ENCODE results near the gene CRLF1. TPM values are rescaled to one million over a fixed set of nuclear protein-coding genes. Genes with fewer than 3 reads are reported as not detected.

Gene CRLF1
- total RNA-seq, 1 experiment from 2014 or later: 16.2 TPM

DNA sequence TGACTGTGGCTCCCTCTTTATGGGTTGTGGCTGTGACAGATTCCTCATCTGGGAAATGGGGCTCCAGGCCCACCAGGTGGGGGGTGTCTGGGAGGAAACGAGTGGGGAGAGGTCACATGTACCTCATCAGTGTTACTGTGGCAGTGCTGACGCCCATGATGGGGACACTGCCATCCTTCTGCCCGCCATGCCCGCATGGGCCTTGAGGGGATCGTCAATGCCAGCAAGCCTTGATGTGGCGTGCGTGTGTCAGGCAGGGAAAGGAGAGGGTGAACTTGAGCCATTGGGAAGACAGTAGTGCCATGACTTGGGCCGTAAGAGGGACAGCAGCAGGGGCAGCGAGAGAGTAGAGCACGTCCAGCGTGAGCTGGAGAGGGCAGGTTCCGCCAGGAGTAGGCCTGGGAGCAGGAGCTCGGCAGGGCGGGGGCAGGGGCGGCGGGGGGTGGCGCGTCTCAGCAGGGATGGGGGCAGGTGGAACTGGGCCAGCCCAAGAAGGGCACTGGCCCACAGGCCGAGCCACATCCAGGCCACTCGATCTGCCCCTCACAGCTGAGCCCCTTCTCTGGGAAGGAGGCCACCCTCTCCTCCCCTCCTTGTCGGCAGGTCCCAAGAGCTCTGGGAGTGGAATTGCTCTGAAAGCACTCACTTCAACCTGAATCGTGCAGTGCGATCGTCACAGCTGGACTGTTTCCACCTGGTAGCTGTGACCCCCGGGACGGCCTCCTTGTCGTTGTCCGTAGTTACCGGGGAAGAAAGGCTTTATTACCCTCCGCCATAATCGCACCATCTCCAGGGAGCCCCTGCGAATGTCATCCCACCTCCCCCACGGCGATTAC is 40.2 kb upstream of the CRLF1 start:
- no peak overlapping the region for H4K91ac ChIP-seq (ENCODE audit: insufficient read length, low read depth, low read length)
- no peak overlapping the region for H3K4me3 Mint-ChIP-seq
- H2AFZ ChIP-seq (ENCODE audit: low read length): no peak overlapping the region
- peaks cover 36 to 51% of the 10 kb centered on the region in 2 experiments for H3K4me1 Mint-ChIP-seq
- H3T11ph ChIP-seq (ENCODE audit: low read length): no peak overlapping the region
- no peak overlapping the region for H3K27ac ChIP-seq (ENCODE audit: insufficient read length, low read depth, low read length)
- no peak for DNase-seq
- no peaks in the 10 kb centered on the region for H3K79me2 ChIP-seq (ENCODE audit: insufficient read depth, low read length)
- no peaks in the 10 kb centered on the region for H4K20me1 ChIP-seq (ENCODE audit: control insufficient read depth, insufficient read depth, insufficient read length)
- no peaks in the 10 kb centered on the region; the same call in 1 of the 2 replicates for H3K27me3 Mint-ChIP-seq (ENCODE audit: low read depth)
- no peak overlapping the region for H4K5ac ChIP-seq (ENCODE audit: insufficient read length, low read depth, low read length)
- no peak overlapping the region for H2BK12ac ChIP-seq (ENCODE audit: insufficient read length, low read depth, low read length)
- no peak overlapping the region for H4K8ac ChIP-seq (replicated peaks; ENCODE audit: insufficient read length, low read depth, low read length)
- H2AK5ac ChIP-seq (ENCODE audit: insufficient read length, low read length): no peak overlapping the region
- H3K27ac Mint-ChIP-seq: peak overlapping the region in 2 of 3 experiments; percentile 41 to 73; a peak in 2 of 7 replicates
- H3K4me1 ChIP-seq (ENCODE audit: insufficient read depth, low read length): no peaks in the 10 kb centered on the region
- H3K23me2 ChIP-seq (ENCODE audit: insufficient read length, low read depth, low read length, poor library complexity, severe bottlenecking): no peaks in the 10 kb centered on the region
- peaks cover 0 to 2% (median 2%) of the 10 kb centered on the region in 3 experiments; a peak in 1 of 7 replicates for H3K36me3 Mint-ChIP-seq (ENCODE audit: insufficient read depth in 1 of 3, low read depth in 3 of 3)
- H3K4ac ChIP-seq (ENCODE audit: low read depth, low read length): no peak overlapping the region
- no peak overlapping the region for H2BK15ac ChIP-seq (ENCODE audit: low read depth, low read length)
- H3K9ac ChIP-seq (ENCODE audit: extremely low read depth, insufficient read length, low read length): no peak overlapping the region
- H3K18ac ChIP-seq (ENCODE audit: insufficient read length, low read depth, low read length): no peak overlapping the region
- no peak overlapping the region for H2BK5ac ChIP-seq (ENCODE audit: insufficient read length, low read length)
- no peak overlapping the region for H2BK120ac ChIP-seq (ENCODE audit: low read depth, low read length, poor library complexity, severe bottlenecking)
- TF ChIP-seq, protein P1, sequence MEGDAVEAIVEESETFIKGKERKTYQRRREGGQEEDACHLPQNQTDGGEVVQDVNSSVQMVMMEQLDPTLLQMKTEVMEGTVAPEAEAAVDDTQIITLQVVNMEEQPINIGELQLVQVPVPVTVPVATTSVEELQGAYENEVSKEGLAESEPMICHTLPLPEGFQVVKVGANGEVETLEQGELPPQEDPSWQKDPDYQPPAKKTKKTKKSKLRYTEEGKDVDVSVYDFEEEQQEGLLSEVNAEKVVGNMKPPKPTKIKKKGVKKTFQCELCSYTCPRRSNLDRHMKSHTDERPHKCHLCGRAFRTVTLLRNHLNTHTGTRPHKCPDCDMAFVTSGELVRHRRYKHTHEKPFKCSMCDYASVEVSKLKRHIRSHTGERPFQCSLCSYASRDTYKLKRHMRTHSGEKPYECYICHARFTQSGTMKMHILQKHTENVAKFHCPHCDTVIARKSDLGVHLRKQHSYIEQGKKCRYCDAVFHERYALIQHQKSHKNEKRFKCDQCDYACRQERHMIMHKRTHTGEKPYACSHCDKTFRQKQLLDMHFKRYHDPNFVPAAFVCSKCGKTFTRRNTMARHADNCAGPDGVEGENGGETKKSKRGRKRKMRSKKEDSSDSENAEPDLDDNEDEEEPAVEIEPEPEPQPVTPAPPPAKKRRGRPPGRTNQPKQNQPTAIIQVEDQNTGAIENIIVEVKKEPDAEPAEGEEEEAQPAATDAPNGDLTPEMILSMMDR (conservative IDR thresholded peaks at IDR 0.05): no peak
- H3K14ac ChIP-seq (ENCODE audit: insufficient read depth, low read length): no peak overlapping the region
- H3K9me3 ChIP-seq (ENCODE audit: control insufficient read depth, low read depth, low read length): no peaks in the 10 kb centered on the region
- H3K56ac ChIP-seq (ENCODE audit: insufficient read length, low read depth, low read length): no peak overlapping the region
- no peaks in the 10 kb centered on the region for H3K27me3 ChIP-seq (ENCODE audit: insufficient read depth, low read length)
- H3K79me1 ChIP-seq (ENCODE audit: insufficient read depth, low read depth, low read length, poor library complexity, severe bottlenecking): no peaks in the 10 kb centered on the region
- no peaks in the 10 kb centered on the region for H3K9me3 Mint-ChIP-seq
- no peak overlapping the region for H3K4me2 ChIP-seq (ENCODE audit: insufficient read depth, insufficient read length, low read length)
- no CpG with 5 or more reads among the region's 34 CpGs for WGBS (ENCODE audit: extremely low coverage, insufficient read length, low lambda C conversion rate)
- no peak overlapping the region for H3K23ac ChIP-seq (ENCODE audit: insufficient read length, low read depth, low read length)
- H2BK20ac ChIP-seq (ENCODE audit: low read depth, low read length, poor library complexity, severe bottlenecking): no peak overlapping the region

Measured in H9 (cell line).